ENCODE measurements around the gene IL15RA.

DNA sequence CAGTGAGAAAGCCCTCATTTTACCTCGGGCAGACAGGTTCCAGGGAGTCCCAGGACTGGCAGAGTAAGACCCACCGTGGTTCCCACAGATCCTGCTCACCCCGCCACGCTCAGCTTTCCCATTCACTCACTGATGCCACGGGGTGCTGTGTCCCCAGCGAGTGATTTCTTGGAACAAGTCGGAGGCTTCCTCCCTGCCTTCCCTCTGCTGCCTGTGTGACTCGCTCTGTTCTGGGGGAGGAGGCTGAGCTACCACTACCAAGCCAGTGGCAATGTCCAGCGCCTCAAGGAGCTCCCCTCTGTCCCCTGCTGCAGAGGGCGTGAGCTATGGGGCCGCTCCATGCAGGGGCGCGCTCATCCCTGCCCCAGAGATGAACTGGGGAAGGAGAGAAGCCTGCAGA lies 12.6 kb downstream of the IL15RA start:
- no peak for TF ChIP-seq POLR2A (IDR thresholded peaks at IDR 0.05)
- TF ChIP-seq, protein P1, sequence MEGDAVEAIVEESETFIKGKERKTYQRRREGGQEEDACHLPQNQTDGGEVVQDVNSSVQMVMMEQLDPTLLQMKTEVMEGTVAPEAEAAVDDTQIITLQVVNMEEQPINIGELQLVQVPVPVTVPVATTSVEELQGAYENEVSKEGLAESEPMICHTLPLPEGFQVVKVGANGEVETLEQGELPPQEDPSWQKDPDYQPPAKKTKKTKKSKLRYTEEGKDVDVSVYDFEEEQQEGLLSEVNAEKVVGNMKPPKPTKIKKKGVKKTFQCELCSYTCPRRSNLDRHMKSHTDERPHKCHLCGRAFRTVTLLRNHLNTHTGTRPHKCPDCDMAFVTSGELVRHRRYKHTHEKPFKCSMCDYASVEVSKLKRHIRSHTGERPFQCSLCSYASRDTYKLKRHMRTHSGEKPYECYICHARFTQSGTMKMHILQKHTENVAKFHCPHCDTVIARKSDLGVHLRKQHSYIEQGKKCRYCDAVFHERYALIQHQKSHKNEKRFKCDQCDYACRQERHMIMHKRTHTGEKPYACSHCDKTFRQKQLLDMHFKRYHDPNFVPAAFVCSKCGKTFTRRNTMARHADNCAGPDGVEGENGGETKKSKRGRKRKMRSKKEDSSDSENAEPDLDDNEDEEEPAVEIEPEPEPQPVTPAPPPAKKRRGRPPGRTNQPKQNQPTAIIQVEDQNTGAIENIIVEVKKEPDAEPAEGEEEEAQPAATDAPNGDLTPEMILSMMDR (IDR thresholded peaks at IDR 0.05), result no peak
- TF ChIP-seq EP300 (IDR thresholded peaks at IDR 0.05), result no peak

Data from gastroesophageal sphincter (tissue), 3 donors.